ENCODE results near the gene HTT.

HTT gene

DNA sequence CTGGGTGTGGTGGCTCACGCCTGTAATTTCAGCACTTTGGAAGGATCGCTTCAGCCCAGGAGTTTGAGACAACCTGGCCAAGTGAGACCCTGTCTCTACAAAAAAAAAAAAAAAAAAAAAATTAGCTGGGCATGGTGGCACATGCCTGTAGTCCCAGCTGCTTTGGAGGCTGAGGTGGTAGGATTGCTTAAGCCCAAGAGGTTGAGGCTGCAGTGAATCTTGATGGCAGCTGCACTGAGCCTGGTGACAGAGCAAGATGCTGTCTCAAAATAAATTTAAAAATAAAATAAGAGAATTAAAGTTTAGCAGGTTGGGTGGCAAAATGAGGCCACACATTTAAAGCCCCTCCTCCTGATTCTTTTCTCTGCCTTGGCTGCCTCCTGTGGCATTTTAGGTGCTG, 47.1 kb downstream of the HTT start:
- TF ChIP-seq JUND (IDR thresholded peaks at IDR 0.05; ENCODE audit: low read depth) = no peak
- in situ Hi-C loops (cut with HindIII; ENCODE audit: low pct_unique_long_range_greater_than_20kb, low sequenced_read_pairs) = no loop called here
- DNase-seq (ENCODE audit: low read depth in 1 of 2, low spot score in 1 of 2) = no peak

DNA sequence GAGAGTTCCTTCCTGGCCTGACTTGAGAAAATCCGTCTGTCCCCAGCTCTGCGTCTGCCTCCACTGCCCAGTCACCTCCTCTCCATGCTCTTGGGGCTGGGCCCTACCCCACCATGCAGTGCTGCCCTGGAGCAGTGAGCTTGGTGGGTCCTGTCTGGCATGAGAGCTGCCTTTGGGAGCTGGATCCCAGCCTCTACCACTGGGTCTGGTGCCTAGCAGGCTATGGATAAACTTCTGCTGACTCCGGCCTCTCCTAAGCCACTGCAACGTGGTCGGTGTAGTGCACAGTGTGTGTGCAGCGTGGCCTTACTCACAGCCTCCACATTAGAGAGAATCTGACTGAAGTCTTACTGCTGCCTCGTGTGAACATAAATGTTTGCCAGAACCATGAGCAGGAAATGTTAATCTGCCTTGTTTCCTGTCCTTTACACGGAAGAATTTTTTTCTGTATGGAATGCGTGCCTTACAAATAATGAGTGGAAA, 47.6 kb downstream of the HTT start:
- in situ Hi-C loops (cut with HindIII; ENCODE audit: low pct_unique_long_range_greater_than_20kb, low sequenced_read_pairs) = no loop called here
- TF ChIP-seq JUND (IDR thresholded peaks at IDR 0.05; ENCODE audit: low read depth) = no peak
- no peak for DNase-seq (ENCODE audit: low read depth in 1 of 2, low spot score in 1 of 2)

DNA sequence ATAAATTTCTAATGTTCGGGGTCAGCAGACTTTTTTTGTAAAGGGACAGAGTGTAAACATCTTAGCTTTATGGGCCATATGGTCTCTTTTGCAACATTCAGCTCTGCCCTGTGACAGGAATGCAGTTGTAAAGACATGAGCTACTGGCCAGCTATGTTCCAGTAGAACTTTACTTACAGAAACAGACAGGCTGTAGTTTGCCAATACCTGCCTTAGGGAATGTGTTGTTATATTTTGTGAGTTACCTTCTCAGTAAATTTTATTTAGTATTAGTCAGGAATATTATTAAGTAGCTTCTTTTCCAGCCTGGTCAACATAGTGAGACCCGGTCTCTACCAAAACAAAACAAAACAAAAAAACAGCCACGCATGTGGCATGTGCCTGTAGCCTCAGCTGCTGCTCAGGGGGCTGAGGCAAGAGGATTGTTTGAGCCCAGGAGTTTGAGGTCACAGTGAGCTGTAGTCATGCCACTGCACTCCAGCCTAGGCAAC, 48.7 kb downstream of the HTT start:
- in situ Hi-C loops (cut with HindIII; ENCODE audit: low pct_unique_long_range_greater_than_20kb, low sequenced_read_pairs) = no loop called here
- no peak for TF ChIP-seq JUND (IDR thresholded peaks at IDR 0.05; ENCODE audit: low read depth)
- no peak for DNase-seq (ENCODE audit: low read depth in 1 of 2, low spot score in 1 of 2)

- in situ Hi-C loops (cut with HindIII; ENCODE audit: low pct_unique_long_range_greater_than_20kb, low sequenced_read_pairs) = no loop called here
- DNase-seq (ENCODE audit: low read depth in 1 of 2, low spot score in 1 of 2) = no peak
- TF ChIP-seq JUND (IDR thresholded peaks at IDR 0.05; ENCODE audit: low read depth) = no peak
Observed at GRCh38 chr4:3124070-3124767, 49.7 kb downstream of the HTT start.

- no peak for DNase-seq (ENCODE audit: low read depth in 1 of 2, low spot score in 1 of 2)
- in situ Hi-C loops (cut with HindIII; ENCODE audit: low pct_unique_long_range_greater_than_20kb, low sequenced_read_pairs) = no loop called here
- TF ChIP-seq JUND (IDR thresholded peaks at IDR 0.05; ENCODE audit: low read depth) = no peak
Observed at GRCh38 chr4:3127112-3127511, 52.6 kb downstream of the HTT start.

DNA sequence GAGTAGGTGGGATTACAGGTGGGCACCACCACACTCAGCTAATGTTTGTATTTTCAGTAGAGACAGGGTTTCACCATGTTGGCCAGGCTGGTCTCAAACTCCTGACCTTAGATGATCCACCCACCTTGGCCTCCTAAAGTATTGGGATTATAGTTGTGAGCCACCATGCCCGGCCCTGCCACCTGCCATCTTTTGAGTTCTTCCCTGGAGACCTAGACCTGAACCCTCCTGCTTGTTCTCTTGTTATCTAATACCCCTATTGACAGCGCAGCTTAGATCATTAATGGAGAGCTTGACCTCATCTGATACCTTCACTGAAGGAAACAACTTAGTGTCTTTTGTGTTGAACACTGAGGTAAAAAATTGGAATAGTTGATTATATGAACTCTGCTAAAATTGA, 53.6 kb downstream of the HTT start:
- no peak for DNase-seq (ENCODE audit: low read depth in 1 of 2, low spot score in 1 of 2)
- no peak for TF ChIP-seq JUND (IDR thresholded peaks at IDR 0.05; ENCODE audit: low read depth)
- in situ Hi-C loops (cut with HindIII; ENCODE audit: low pct_unique_long_range_greater_than_20kb, low sequenced_read_pairs) = no loop called here

DNA sequence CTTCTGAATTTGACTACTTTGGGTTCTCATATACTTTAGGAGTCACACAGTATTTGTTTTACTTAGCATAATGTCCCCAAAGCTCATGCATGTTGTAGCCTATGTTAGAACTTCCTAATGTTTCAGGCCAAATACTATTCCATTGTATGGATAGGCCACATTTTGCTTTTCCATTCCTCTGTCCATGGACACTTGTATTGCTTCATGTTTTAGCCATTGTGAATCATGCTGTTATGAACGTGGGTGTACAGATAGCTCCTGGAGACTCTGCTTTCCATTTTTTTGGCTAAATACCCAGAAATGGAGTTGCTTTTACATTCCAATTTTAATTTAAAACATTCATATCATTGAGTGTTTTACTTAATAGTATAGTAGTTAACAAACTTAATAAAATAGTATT, 54.5 kb downstream of the HTT start:
- DNase-seq (ENCODE audit: low read depth in 1 of 2, low spot score in 1 of 2) = no peak
- TF ChIP-seq JUND (IDR thresholded peaks at IDR 0.05; ENCODE audit: low read depth) = no peak
- in situ Hi-C loops (cut with HindIII; ENCODE audit: low pct_unique_long_range_greater_than_20kb, low sequenced_read_pairs) = no loop called here

GRCh38 chr4:3130201-3130600, 55.7 kb downstream of the HTT start:
- no peak for TF ChIP-seq JUND (IDR thresholded peaks at IDR 0.05; ENCODE audit: low read depth)
- in situ Hi-C loops (cut with HindIII; ENCODE audit: low pct_unique_long_range_greater_than_20kb, low sequenced_read_pairs) = no loop called here
- no peak for DNase-seq (ENCODE audit: low read depth in 1 of 2, low spot score in 1 of 2)

GRCh38 chr4:3130826-3131225, 56.3 kb downstream of the HTT start:
- no peak for TF ChIP-seq JUND (IDR thresholded peaks at IDR 0.05; ENCODE audit: low read depth)
- in situ Hi-C loops (cut with HindIII; ENCODE audit: low pct_unique_long_range_greater_than_20kb, low sequenced_read_pairs) = no loop called here
- DNase-seq (ENCODE audit: low read depth in 1 of 2, low spot score in 1 of 2) = no peak

DNA sequence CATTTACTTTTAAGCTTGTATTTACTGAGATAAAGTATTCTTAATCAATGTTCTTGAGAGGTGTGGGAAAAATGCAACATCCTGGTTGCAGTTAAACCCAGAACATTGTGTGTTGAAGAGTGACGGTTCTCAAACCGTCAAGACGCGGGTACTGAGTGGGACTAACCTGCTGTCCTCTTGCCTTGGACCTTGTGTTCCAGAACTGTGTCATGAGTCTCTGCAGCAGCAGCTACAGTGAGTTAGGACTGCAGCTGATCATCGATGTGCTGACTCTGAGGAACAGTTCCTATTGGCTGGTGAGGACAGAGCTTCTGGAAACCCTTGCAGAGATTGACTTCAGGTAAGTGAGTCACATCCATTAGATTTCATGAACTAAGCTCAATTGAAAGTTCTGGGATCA, 59.7 kb downstream of the HTT start:
- TF ChIP-seq JUND (IDR thresholded peaks at IDR 0.05; ENCODE audit: low read depth) = no peak
- in situ Hi-C loops (cut with HindIII; ENCODE audit: low pct_unique_long_range_greater_than_20kb, low sequenced_read_pairs) = no loop called here
- no peak for DNase-seq (ENCODE audit: low read depth in 1 of 2, low spot score in 1 of 2)

- in situ Hi-C loops (cut with HindIII; ENCODE audit: low pct_unique_long_range_greater_than_20kb, low sequenced_read_pairs) = no loop called here
- DNase-seq (ENCODE audit: low read depth in 1 of 2, low spot score in 1 of 2) = peak in 1 of 2 experiments; percentile 48
- TF ChIP-seq JUND (IDR thresholded peaks at IDR 0.05; ENCODE audit: low read depth) = no peak
Observed at GRCh38 chr4:3135155-3136011, 60.9 kb downstream of the HTT start.

- in situ Hi-C loops (cut with HindIII; ENCODE audit: low pct_unique_long_range_greater_than_20kb, low sequenced_read_pairs) = no loop called here
- peak in 1 of 2 experiments; percentile 37 for DNase-seq (ENCODE audit: low read depth in 1 of 2, low spot score in 1 of 2)
- no peak for TF ChIP-seq JUND (IDR thresholded peaks at IDR 0.05; ENCODE audit: low read depth)
Observed at GRCh38 chr4:3136454-3136853, 62.0 kb downstream of the HTT start.

GRCh38 chr4:3137908-3138307, 63.4 kb downstream of the HTT start:
- DNase-seq (ENCODE audit: low read depth in 1 of 2, low spot score in 1 of 2) = no peak
- in situ Hi-C loops (cut with HindIII; ENCODE audit: low pct_unique_long_range_greater_than_20kb, low sequenced_read_pairs) = no loop called here
- no peak for TF ChIP-seq JUND (IDR thresholded peaks at IDR 0.05; ENCODE audit: low read depth)
